ELR (cell line): ENCODE results near the gene DNASE1L2.

ENCODE experiments used
- DNase-seq: peaks from one replicate; pipeline ENCODE4 v3.0.0-alpha.2; 2015; ENCODE audit warnings: low read depth

DNASE1L2 gene

DNA sequence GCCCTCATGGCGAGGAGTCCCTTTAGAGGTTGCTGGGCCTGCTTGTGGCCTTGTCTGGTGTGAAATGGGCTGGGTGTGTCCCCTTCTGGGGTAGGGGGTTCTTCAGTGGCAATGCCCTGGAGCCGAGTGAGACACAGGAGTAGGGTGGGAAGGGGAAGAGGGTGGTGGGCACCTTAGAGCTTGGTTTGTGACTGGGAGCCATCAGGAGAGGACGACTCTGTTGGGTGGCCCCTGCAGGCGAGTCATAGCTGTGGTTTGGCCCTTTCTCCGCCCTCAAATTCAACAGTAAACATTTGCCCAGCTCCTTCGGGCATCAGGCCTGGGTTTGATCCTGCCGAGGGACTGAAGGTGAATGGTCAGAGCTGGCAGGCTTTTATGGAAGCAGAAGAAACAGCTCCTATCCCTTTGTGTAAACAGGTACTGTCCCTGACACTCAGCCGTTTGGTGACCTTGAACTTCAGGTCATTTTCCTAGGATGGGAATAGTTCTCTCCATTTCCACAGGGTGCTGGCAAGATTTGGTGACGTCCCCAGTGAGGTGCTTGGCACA lies 9.9 kb upstream of the DNASE1L2 start:
- DNase-seq, result no peak

DNA sequence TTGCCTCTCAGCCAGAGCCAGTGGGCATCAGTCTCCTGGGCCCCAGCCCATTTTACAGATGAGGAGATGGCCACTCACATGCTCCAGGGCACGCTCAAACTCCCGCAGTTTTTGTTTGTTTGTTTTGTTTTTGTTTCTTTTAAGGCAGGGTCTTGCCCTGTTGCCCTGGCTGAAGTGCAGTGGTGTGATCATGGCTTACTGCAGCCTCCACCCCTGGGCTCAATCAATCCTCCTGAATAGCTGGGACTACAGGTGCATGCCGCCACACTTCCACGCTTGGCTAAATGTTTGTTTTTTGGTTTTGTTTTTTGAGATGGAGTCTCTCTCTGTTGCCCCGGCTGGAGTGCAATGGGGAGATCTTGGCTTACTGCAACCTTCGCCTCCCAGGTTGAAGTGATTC lies 9.3 kb upstream of the DNASE1L2 start:
- no peak for DNase-seq

DNA sequence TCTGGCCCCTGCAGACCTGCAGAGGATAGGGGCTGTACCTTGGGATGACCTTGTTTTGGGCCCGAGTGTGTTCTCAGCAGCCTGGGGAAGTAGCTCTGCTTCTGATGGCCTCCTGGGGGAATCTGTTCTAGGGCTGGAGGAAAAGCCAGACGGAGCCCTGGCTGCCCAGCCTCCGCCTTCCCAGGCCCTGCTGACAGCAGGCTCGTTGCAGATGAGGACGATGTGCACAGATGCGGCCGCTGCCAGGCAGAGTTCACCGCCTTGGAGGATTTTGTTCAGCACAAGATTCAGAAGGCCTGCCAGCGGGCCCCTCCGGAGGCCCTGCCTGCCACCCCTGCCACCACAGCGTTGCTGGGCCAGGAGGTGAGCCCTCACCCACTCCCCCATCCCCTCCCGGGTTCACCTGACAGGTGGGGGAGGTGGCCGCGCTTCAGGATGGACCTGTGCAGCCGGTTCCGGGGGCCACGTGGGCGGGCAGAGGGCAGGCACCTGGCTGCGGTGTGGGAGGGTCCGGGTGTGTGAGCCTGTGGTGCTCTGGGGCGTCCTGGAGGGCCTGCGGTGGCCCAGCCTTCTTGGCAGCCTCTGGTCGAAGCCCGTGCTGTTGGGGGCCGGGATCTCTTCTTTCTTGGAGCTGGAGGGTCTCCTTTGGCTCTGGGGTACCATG lies 8.0 kb upstream of the DNASE1L2 start:
- no peak for DNase-seq

DNA sequence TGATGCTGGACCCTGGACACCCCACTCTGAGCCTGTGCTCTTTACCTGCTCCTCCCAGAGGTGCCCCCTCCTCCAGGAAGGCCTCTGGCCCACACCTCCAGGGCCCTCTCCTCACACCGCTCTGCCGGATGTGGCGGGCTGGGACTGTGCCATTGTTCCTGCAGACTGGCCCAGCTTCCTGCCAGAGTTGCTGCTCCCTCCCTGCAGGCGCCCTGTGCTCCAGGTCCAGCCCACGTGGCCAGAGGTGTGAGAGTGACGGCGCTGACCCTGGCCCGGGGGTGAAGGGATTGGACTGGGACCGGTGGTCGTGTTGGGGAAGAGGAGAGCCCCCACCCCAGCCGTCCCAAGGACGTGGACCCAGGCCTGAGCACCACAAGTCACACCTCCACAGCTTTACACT lies 7.2 kb upstream of the DNASE1L2 start:
- no peak for DNase-seq

DNA sequence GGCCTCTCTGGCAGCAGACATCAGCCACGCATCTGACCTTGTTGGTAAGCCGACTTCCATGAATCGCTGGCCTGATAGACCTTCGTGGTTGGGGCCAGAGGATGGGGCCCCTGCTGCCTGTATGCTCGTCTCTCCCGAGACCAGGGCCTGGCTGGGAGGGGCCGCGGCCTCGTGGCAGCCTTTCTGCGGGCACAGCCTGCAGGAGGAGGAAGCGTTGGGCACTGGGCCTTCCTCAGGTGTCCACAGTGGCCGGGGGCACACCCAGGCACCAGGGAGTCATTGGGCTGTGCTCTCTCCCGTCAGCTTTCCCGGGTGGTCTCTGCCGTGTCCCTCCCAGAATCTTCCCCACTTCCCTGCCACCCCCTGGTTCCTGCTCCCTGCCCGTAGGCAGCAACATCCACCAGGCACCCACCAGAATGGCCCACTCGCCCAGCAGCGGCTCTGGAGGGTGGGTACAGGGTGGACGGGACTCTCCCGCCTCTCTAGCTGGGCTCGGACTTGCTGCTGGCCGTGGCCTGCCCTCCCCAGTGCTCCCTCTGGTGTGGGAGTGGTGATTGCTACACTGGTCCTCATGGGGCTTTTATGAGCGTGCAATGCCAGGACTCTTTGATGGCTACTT lies 6.5 kb upstream of the DNASE1L2 start:
- DNase-seq, result no peak

DNA sequence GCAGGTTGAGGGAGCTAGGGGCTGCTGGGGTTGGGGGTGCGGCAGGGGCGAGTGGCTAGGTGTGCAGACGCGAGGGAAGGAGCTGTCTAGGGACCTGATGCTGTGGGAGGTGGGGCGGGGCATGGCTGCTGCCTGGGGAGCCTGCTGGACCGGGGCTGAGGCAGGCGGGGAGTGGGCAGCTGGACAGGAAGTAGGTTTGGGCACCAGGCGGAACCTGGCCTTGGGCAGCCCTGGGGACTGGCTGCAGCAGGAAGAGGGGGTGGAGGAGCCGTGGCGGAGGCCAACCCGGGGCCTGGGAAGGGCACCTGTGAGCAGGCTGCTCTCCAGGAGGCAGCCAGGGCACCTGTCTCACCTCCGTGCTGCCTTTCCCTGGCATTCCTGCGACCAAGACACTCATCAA lies 5.9 kb upstream of the DNASE1L2 start:
- DNase-seq, result no peak

DNA sequence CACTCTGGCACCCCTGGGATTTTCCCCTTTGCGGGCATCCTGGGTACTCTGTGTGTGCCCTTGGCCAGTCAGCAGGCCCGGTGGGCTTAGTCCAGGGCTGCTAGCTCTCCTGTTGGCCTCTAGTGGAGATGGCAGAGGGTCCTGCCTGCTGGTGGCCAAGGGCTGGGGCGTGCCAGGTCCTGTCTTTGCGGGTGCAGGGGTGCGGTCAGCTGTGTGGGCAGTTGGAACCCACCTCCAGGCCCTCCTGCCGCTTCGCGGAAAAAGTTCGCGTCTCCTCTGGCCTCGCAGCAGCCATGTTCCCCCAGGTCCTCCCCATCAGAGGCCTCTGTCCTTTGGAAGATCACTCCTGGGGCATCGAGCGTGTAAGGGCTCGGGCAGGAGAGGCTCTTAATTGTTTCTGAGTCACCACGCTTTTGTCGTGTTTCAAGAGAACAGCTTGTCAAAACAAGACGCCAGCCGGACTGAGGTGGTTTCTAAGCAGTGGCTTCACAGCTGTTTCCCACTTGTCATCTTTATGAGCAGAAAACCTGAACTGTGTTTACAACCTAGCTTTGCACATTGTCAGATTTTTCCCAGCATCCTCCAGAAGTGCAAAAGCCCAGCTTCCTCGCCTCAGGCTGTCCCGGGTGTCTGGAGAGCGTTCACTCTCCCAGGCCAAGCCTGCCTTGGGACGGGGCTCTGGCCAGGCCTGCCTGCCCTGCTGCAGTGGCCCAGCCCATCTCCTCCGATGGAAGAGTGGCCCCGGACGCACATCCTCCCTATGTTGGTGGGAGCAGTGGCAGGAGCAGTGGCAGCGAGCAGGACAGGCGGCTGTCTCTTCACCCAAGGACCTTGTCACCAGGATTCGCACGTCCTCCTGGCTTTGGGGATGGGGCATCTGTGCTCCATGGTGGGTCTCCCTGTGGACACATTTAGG lies 5.0 kb upstream of the DNASE1L2 start:
- no peak for DNase-seq

DNA sequence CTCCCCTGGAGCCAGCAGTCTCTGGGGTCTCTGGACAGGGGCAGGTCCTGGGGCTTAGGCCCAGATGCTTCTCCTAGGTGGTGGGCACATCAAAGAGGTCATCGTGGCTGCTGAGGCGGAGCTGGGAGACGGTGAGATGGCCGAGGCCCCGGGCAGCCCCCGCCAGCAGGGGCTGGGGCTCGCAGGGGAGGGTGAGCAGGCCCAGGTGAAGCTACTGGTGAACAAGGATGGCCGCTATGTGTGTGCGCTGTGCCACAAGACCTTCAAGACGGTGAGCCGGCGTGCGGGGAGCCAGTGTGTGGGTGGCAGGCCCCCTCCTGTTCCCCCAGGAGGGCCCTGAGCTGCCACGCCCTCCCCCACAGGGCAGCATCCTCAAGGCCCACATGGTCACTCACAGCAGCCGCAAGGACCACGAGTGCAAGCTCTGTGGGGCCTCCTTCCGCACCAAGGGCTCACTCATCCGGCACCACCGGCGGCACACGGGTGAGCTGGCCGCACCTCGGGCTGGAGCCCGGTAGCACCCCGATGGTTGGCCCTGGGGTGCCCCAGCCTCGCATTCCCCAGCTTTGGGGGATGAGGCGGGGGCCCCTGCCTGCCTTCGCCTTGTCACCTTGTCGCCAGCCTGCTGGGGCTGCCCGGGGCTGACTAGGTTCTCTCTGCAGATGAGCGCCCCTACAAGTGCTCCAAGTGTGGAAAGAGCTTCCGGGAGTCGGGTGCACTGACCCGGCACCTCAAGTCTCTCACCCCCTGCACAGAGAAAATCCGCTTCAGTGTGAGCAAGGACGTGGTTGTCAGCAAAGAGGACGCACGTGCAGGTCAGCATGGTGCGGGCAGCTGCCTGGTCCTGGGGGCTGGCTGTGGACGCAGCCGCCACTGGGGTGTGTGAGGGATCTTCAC lies 3.9 kb upstream of the DNASE1L2 start:
- DNase-seq, result no peak

DNA sequence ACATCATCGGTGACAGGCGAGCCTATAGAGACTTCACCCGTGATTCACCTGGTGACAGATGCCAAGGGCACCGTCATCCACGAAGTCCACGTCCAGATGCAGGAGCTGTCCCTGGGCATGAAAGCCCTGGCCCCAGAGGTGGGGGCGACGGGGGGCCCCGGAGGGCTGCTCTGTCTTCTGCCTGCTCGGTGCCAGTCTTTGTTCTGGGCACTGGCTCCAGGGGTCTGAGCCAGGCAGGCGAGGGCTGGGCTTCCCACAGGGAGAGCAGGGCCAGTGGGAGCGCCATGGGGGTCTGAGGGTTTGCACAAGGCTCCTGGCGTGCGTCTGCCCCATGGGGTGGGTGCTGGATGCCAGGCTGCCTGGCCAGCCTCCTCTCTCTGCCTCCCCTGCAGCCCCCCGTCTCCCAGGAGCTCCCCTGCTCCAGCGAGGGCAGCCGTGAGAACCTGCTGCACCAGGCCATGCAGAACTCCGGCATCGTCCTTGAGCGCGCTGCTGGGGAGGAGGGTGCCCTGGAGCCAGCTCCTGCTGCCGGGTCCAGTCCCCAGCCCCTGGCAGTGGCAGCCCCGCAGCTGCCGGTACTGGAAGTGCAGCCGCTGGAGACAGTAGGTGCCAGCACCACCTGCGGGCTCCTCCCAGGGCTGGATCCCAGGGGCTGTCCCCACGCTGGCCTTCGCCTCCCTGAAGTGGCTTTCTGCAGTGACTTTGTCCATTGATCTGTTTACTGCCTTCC lies 3.0 kb upstream of the DNASE1L2 start:
- no peak for DNase-seq

DNA sequence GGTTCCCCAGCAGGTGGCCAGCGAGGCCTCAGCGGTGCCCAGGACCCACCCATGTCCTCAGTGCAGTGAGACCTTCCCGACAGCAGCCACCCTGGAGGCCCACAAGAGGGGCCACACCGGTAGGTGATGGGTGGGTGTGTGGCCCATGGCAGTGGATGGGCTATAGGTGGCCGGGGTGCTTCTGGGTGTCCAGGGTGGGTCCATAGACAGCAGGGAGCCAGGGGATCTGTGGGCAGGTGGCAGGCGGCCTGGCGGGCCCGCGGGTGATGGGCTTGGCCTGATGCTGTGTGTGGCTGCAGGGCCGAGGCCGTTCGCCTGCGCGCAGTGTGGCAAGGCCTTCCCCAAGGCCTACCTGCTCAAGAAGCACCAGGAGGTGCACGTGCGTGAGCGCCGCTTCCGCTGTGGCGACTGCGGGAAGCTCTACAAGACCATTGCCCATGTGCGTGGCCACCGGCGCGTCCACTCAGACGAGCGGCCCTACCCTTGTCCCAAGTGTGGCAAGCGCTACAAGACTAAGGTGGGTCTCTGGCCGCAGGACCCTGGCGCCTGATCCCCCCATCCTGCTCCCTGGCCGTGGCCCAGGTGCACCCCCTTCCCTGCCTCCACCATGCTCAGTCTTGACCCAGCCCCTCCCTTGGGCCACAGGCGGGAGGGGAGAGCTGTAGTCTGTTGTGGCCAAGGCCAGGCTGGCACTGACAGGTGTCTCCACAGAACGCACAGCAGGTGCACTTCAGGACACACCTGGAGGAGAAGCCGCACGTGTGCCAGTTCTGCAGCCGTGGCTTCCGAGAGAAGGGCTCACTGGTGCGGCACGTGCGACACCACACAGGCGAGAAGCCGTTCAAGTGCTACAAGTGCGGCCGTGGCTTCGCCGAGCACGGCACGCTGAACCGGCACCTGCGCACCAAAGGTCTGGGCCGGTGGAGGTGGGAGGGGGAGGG lies 2.1 kb upstream of the DNASE1L2 start:
- no peak for DNase-seq

DNA sequence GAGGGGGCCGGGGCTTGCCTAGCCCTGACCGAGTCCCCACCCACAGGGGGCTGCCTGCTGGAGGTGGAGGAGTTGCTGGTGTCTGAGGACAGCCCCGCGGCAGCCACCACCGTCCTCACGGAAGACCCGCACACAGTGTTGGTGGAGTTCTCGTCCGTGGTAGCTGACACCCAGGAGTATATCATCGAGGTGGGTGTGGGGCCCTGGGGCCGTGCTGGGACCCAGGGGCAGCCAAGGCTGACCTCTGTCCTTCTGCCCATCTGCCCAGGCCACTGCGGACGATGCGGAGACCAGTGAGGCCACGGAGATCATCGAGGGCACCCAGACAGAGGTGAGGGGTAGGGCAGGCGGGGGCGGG lies 1.5 kb upstream of the DNASE1L2 start:
- DNase-seq, result no peak

DNA sequence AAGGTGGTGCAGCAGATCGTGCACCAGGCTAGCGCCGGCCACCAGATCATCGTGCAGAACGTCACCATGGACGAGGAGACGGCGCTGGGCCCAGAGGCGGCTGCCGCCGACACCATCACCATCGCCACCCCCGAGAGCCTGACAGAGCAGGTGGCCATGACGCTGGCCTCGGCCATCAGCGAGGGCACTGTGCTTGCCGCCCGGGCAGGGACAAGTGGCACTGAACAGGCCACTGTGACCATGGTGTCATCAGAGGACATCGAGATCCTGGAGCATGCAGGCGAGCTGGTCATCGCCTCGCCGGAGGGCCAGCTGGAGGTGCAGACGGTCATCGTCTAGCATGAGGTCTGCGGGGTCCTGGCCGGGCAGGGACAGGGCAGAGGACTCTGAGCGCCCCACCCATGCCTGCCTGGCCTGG lies 1.0 kb upstream of the DNASE1L2 start:
- DNase-seq, result no peak

DNA sequence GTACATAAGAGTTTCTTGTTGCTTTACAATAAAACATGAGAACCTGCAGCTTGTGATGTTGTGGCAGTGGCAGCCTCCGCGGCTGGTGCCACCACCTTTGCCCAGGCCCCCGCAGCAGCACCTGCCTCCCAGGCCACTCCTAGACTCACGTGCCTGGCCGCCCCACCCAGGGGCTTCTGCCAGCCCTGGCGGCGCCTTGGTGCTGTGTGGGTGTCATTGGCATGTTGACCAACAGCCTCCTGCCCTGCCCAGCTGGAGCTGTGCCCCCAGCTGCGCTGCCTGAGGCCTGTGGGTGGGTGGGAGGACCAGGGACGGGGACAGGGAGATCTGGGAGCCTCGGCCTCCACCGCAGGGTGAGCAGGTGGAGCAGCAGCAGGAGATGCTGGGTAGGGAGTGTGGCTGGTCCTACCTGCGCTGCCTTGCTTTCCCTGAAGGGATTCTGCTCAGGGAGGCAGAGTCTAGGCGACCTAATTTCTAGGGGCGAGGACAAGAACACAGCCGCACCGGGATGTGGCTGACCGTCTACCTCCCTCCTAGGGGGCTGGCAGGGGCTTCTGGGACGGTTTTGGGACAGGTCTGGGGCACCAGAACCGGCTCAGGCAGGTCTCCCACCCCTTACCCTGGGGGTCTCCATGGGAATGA lies 428 bp upstream of the DNASE1L2 start:
- DNase-seq, result no peak

DNA sequence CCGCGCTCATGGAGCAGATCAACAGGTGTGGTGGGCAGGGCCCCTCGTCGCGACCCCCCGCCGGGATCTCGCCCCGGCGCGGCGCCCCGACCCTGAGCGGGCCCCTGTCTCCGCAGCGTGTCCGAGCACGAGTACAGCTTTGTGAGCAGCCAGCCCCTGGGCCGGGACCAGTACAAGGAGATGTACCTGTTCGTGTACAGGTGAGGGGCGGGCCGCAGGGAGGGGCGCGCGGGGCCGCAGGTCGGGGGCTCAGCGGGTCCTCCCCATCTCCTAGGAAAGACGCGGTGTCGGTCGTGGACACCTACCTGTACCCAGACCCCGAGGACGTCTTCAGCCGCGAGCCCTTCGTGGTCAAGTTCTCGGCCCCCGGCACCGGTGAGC lies 848 bp downstream of the DNASE1L2 start:
- DNase-seq, result no peak

DNA sequence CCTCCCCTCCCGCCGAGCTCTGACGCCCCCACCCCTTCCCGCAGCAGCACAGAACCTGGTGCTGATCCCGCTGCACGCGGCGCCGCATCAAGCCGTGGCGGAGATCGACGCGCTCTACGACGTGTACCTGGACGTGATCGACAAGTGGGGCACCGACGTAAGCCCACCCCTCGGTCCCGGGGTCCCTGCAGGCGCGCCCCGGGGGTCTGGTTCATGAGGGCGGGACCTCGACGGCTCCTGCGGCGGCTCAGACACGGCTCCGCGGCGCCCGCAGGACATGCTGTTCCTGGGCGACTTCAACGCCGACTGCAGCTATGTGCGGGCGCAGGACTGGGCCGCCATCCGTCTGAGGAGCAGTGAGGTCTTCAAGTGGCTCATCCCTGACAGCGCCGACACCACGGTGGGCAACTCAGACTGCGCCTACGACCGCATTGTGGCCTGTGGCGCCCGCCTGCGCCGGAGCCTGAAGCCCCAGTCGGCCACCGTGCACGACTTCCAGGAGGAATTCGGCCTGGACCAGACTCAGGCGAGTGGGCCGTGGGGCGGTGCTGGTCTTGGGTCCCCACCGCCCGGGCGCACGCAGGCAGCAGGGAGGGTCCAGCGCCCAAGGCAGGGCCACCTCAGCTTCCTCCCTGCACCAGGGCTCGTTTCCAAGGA lies 1.4 kb downstream of the DNASE1L2 start:
- no peak for DNase-seq

DNA sequence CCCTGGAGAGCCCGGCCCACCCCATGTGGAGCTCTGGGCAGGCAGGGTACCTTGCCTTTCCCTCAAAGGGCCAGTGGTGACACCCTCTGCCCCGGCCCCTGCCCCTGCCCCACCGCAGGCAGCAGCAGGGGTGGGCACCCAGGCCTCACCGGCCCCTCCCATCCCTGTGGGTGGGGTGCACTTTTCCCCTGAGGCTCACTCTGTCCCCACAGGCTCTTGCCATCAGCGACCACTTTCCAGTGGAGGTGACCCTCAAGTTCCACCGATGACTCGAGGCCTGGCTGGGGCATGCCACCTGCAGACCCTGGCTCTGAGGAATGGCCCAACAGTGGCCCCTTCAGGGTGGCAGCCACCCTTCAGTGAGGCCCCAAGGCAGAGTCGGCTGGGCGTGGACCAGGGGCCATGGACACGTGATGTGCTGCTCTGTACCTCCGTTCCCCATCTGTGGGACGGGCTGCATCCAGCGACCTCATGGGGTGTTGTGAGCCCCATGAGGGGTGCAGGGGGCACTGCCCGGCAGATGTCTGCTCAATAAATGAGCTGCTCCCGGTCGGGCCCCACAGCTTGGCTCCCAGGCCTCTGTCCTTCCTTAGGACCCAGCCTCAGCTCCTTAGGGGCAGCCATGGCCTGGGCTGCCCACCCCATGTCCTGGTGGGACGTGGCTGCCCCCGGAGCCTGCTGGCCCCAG lies 2.0 kb downstream of the DNASE1L2 start:
- DNase-seq, result no peak

DNA sequence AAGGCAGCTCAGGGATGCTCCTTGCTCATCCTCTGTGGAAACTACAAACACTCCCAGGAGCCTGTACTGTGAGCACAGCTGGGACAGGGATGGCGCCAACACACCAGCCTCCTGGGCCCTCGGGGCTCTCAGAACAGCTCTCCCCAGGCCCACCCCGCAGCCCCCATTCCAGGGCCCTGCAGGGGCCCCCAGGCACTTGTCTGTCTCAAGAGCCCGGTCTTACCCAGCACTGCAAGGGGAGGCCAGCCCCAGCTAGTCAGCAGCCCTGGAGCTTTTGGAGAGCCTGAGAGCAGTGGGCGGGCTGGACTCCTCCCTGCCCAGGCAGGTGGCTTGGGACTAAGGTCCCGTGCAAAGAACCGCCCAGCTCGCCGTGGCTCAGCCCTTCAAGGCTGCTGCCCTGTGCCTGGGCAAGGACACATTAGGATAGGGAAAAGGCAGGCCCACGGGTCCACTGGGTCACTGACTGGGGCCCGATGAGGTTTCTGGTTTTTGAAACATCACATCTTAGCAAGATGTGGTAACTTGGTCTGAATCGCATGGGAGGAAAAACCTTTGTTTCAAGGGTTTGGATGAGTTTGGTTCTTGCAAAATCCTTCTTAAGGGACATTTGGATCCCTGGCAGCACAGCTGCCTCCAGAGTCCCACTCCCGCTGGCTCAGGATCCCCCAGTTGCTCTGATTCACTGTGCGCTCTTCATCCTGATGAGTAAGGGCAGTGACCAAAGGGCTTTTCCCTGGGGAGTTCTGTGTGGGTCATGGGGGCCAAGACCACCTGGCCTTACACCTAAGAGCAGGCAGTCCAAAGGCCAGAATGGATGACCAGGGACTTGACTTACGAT lies 2.8 kb downstream of the DNASE1L2 start:
- peak; percentile 17 for DNase-seq
